ENCODE measurements around the gene CFAP410. TPM values are rescaled to one million over a fixed set of nuclear protein-coding genes. Genes with fewer than 3 reads are reported as not detected.
A peak's percentile ranks its signal among the peaks of the same experiment; 100 is the strongest.

Gene CFAP410
- total RNA-seq, 1 donor from 2014 or later, result 20.6 TPM

GRCh38 chr21:44301961-44302406 is 37.2 kb downstream of the CFAP410 start:
- H3K36me3 Mint-ChIP-seq (ENCODE audit: unreplicated experiment), result no peaks in the 10 kb centered on the region
- no peak overlapping the region for H3K27ac Mint-ChIP-seq (ENCODE audit: unreplicated experiment)
- peaks cover 6% of the 10 kb centered on the region for H3K4me1 Mint-ChIP-seq (ENCODE audit: low read depth, unreplicated experiment)
- TF ChIP-seq CTCF (IDR thresholded peaks at IDR 0.05; ENCODE audit: partially characterized antibody, unreplicated experiment), result no peak
- no peaks in the 10 kb centered on the region for H3K9me3 Mint-ChIP-seq (ENCODE audit: unreplicated experiment)
- H3K4me3 Mint-ChIP-seq (ENCODE audit: unreplicated experiment), result no peak overlapping the region
- peaks cover 12% of the 10 kb centered on the region for H3K27me3 Mint-ChIP-seq (ENCODE audit: unreplicated experiment)
- DNase-seq, result no peak

- no peak for TF ChIP-seq CTCF (IDR thresholded peaks at IDR 0.05; ENCODE audit: partially characterized antibody, unreplicated experiment)
- Mint-ChIP-seq H3K4me3 (ENCODE audit: unreplicated experiment) (peak overlapping the region; percentile 64), H3K36me3 (ENCODE audit: unreplicated experiment) (no peaks in the 10 kb centered on the region), H3K27ac (ENCODE audit: unreplicated experiment) (no peak overlapping the region), H3K27me3 (ENCODE audit: unreplicated experiment) (peaks cover 10% of the 10 kb centered on the region), H3K9me3 (ENCODE audit: unreplicated experiment) (no peaks in the 10 kb centered on the region), H3K4me1 (ENCODE audit: low read depth, unreplicated experiment) (peaks cover 6% of the 10 kb centered on the region)
- DNase-seq, result no peak
These were observed 38.0 kb downstream of the CFAP410 start for GRCh38 chr21:44301141-44301540.

GRCh38 chr21:44300262-44300959 is 38.8 kb downstream of the CFAP410 start:
- Mint-ChIP-seq H3K4me1 (ENCODE audit: low read depth, unreplicated experiment) (peaks cover 7% of the 10 kb centered on the region), H3K27me3 (ENCODE audit: unreplicated experiment) (peaks cover 10% of the 10 kb centered on the region), H3K9me3 (ENCODE audit: unreplicated experiment) (no peaks in the 10 kb centered on the region), H3K36me3 (ENCODE audit: unreplicated experiment) (no peaks in the 10 kb centered on the region), H3K4me3 (ENCODE audit: unreplicated experiment) (peak overlapping the region; percentile 64), H3K27ac (ENCODE audit: unreplicated experiment) (no peak overlapping the region)
- TF ChIP-seq CTCF (IDR thresholded peaks at IDR 0.05; ENCODE audit: partially characterized antibody, unreplicated experiment), result no peak
- peak; percentile 44 for DNase-seq

GRCh38 chr21:44299458-44300261 is 39.5 kb downstream of the CFAP410 start, which contains the start of gene PFKL:
TSS of gene PFKL (plus strand) at chr21:44300053. CDS start at chr21:44300106, 53 bp downstream.
- Mint-ChIP-seq H3K4me1 (ENCODE audit: low read depth, unreplicated experiment) (peaks cover 3% of the 10 kb centered on the region), H3K9me3 (ENCODE audit: unreplicated experiment) (no peaks in the 10 kb centered on the region), H3K36me3 (ENCODE audit: unreplicated experiment) (no peaks in the 10 kb centered on the region), H3K27me3 (ENCODE audit: unreplicated experiment) (peaks cover 10% of the 10 kb centered on the region), H3K27ac (ENCODE audit: unreplicated experiment) (peak within 1 kb of the TSS; percentile 59), H3K4me3 (ENCODE audit: unreplicated experiment) (peak within 1 kb of the TSS; percentile 81)
- TF ChIP-seq CTCF (IDR thresholded peaks at IDR 0.05; ENCODE audit: partially characterized antibody, unreplicated experiment), result no peak
- peak; percentile 73 for DNase-seq

GRCh38 chr21:44299085-44299457 is 40.1 kb downstream of the CFAP410 start:
- Mint-ChIP-seq H3K9me3 (ENCODE audit: unreplicated experiment) (no peaks in the 10 kb centered on the region), H3K27ac (ENCODE audit: unreplicated experiment) (peak overlapping the region; percentile 59), H3K4me3 (ENCODE audit: unreplicated experiment) (peak overlapping the region; percentile 81), H3K4me1 (ENCODE audit: low read depth, unreplicated experiment) (peaks cover 2% of the 10 kb centered on the region), H3K36me3 (ENCODE audit: unreplicated experiment) (no peaks in the 10 kb centered on the region), H3K27me3 (ENCODE audit: unreplicated experiment) (peaks cover 10% of the 10 kb centered on the region)
- no peak for TF ChIP-seq CTCF (IDR thresholded peaks at IDR 0.05; ENCODE audit: partially characterized antibody, unreplicated experiment)
- no peak for DNase-seq
